ENCODE data around the gene TNKS2.

DNA sequence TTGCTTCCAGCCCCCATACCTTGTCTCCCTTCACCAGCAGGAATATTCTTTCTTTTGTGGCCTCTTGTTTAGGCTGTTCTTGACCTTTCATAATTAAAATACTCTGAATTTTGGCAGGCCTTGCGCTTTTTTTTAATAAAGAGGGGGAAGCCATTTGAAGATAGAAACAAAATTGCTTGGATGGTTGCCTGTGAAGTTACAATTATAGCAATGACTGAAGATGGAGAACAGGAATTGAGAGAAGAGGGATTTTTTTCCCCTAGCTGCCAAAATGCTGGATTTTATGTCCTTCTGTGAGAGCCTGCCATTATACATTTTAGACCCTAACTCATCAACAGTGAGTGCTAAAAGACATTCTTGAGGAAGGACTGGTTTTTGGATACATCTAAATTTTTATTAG lies 86.3 kb downstream of the TNKS2 start:
- TF ChIP-seq, protein P1, sequence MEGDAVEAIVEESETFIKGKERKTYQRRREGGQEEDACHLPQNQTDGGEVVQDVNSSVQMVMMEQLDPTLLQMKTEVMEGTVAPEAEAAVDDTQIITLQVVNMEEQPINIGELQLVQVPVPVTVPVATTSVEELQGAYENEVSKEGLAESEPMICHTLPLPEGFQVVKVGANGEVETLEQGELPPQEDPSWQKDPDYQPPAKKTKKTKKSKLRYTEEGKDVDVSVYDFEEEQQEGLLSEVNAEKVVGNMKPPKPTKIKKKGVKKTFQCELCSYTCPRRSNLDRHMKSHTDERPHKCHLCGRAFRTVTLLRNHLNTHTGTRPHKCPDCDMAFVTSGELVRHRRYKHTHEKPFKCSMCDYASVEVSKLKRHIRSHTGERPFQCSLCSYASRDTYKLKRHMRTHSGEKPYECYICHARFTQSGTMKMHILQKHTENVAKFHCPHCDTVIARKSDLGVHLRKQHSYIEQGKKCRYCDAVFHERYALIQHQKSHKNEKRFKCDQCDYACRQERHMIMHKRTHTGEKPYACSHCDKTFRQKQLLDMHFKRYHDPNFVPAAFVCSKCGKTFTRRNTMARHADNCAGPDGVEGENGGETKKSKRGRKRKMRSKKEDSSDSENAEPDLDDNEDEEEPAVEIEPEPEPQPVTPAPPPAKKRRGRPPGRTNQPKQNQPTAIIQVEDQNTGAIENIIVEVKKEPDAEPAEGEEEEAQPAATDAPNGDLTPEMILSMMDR (IDR thresholded peaks at IDR 0.05; ENCODE audit: low read length): no peak
- no peak for TF ChIP-seq EZH2 (IDR thresholded peaks at IDR 0.05; ENCODE audit: borderline replicate concordance, low read length)
